ENCODE measurements around the gene NDUFV1.

DNA sequence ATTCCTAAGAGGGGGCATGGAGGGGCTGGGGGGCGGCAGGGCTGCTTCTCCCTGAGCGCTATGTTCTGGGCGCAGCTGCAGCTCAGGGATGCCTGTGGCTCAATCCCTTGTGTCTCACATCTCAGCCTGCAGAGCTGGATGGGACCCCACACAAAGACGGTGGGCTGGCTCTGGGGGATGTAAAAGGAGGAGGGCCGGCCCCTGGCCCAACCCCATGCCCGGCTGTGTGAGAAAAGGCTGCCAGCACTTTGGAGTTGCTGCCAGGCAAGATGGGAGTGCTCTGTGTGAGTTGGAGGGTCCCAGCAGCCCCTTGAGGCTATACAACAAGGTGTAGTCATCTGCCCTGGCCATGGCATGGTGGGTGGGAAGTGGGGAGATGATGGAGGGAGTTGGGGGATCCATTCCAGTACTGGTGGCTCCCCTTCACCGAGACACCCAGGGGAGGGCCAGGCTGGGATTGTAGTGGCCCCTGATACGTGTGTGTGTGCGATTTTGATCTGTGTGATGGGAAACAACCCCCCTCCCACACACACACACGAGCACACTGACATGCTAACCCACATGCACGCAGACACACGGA, 34.1 kb downstream of the NDUFV1 start:
- TF ChIP-seq CTCF (IDR thresholded peaks at IDR 0.05; ENCODE audit: borderline replicate concordance, extremely low read depth, low read length, poor library complexity, severe bottlenecking) (no peak), EZH2 (IDR thresholded peaks at IDR 0.05; ENCODE audit: borderline replicate concordance, low read depth, low read length, severe bottlenecking) (no peak)

Data from DND-41 (cell line).